GM18507 (cell line): ENCODE measurements around the gene SAP30.

Source experiments
- DNase-seq: peaks from one replicate; pipeline ENCODE4 v3.0.0; 2011; ENCODE audit warnings: low read depth; ENCODE audit not compliant: insufficient read length; ENCODE audit errors: extremely low spot score
- FAIRE-seq: peaks from 2 replicates; lab custom pipeline; 2011; peaks lifted over from hg19 to GRCh38; lab: Jason Lieb, UNC

SAP30 gene

GRCh38 chr4:173365359-173365996 is 5.3 kb upstream of the SAP30 start:
- peak; percentile 9 for FAIRE-seq
- no peak for DNase-seq

GRCh38 chr4:173367285-173367684 is 3.5 kb upstream of the SAP30 start:
- DNase-seq: no peak
- FAIRE-seq: peak; percentile 63

- DNase-seq (no peak), FAIRE-seq (peak; percentile 18)
These were observed 2.8 kb upstream of the SAP30 start for GRCh38 chr4:173367946-173368345.

- no peak for DNase-seq
- FAIRE-seq: no peak
These were observed 651 bp upstream of the SAP30 start for GRCh38 chr4:173370130-173370476.

- DNase-seq (no peak), FAIRE-seq (peak; percentile 50)
These were observed 788 bp downstream of the SAP30 start for GRCh38 chr4:173371292-173372192.

GRCh38 chr4:173374588-173374987 is 3.8 kb downstream of the SAP30 start:
- no peak for FAIRE-seq
- DNase-seq: no peak

GRCh38 chr4:173379929-173380328 is 9.2 kb downstream of the SAP30 start:
- FAIRE-seq: peak; percentile 50
- DNase-seq: no peak

GRCh38 chr4:173380987-173381386 is 10.2 kb downstream of the SAP30 start:
- FAIRE-seq (no peak), DNase-seq (no peak)

- no peak for DNase-seq
- FAIRE-seq: peak; percentile 46
These were observed 10.9 kb downstream of the SAP30 start for GRCh38 chr4:173381610-173382009.

- no peak for FAIRE-seq
These were observed 11.6 kb downstream of the SAP30 start for GRCh38 chr4:173382349-173382748.

GRCh38 chr4:173386751-173387150 is 16.0 kb downstream of the SAP30 start:
- FAIRE-seq (no peak), DNase-seq (no peak)

More at GRCh38 chr4:173382349-173382748, 11.6 kb downstream of the SAP30 start:
- DNase-seq: no peak

GRCh38 chr4:173391701-173392100 is 20.9 kb downstream of the SAP30 start:
- FAIRE-seq: no peak

GRCh38 chr4:173397604-173398003 is 26.9 kb downstream of the SAP30 start:
- DNase-seq (no peak), FAIRE-seq (no peak)

More at GRCh38 chr4:173391701-173392100, 20.9 kb downstream of the SAP30 start:
- DNase-seq: no peak

GRCh38 chr4:173398220-173398619 is 27.5 kb downstream of the SAP30 start:
- FAIRE-seq (no peak), DNase-seq (no peak)

GRCh38 chr4:173398779-173399415 is 28.1 kb downstream of the SAP30 start, which contains the start of gene SCRG1:
Gene SCRG1, minus strand, starts transcription at chr4:173399116. Its CDS starts 7,702 bp downstream, at chr4:173391414.
- FAIRE-seq (no peak), DNase-seq (no peak)

- DNase-seq (no peak), FAIRE-seq (no peak)
These were observed 30.3 kb downstream of the SAP30 start for GRCh38 chr4:173401063-173401462.

- DNase-seq: no peak
- FAIRE-seq: no peak
These were observed 32.3 kb downstream of the SAP30 start for GRCh38 chr4:173403051-173403450.

- no peak for FAIRE-seq
- no peak for DNase-seq
These were observed 33.6 kb downstream of the SAP30 start for GRCh38 chr4:173404296-173404865.

- FAIRE-seq: peak; percentile 44
- no peak for DNase-seq
These were observed 35.3 kb downstream of the SAP30 start for GRCh38 chr4:173405840-173406606.
